Neural progenitor cell (in vitro differentiated cells): ENCODE data around the gene ACER3. TPM values are rescaled to one million over a fixed set of nuclear protein-coding genes. Genes with fewer than 3 reads are reported as not detected.

ENCODE experiments used
- DNase-seq: peaks from one replicate; pipeline ENCODE4 v3.0.0-alpha.2; 2016; ENCODE audit warnings: low spot score
- H2AFZ ChIP-seq: fragments of 200-600 bp; sonication (generic); replicated peaks from 2 replicates; pipeline ENCODE4 v1.6.1; 2016; ENCODE audit warnings: antibody characterized with exemption
- H3F3A ChIP-seq: fragments of 200-600 bp; sonication (generic); 2 replicates; pipeline ENCODE4 v1.6.1; 2016; ENCODE audit warnings: antibody characterized with exemption, low read depth
- H3K27ac ChIP-seq: fragments of 200-600 bp; sonication (generic); 2 replicates; pipeline ENCODE4 v1.5.1; 2016; ENCODE audit warnings: mild to moderate bottlenecking
- H3K27me3 ChIP-seq: fragments of 200-600 bp; sonication (generic); 2 replicates; pipeline ENCODE4 v1.6.1; 2016; ENCODE audit warnings: mild to moderate bottlenecking, moderate library complexity
- H3K36me3 ChIP-seq: fragments of 200-600 bp; sonication (generic); 2 replicates; pipeline ENCODE4 v1.5.1; 2016
- H3K4me1 ChIP-seq: fragments of 200-600 bp; sonication (generic); 2 replicates; pipeline ENCODE4 v1.6.1; 2016; ENCODE audit warnings: mixed run types
- H3K4me2 ChIP-seq: fragments of 200-600 bp; sonication (generic); 2 replicates; pipeline ENCODE4 v1.6.1; 2016
- H3K4me3 ChIP-seq: fragments of 200-600 bp; sonication (generic); 2 replicates; pipeline ENCODE4 v1.5.1; 2016
- H3K79me2 ChIP-seq: fragments of 200-600 bp; sonication (generic); 2 replicates; pipeline ENCODE4 v1.6.1; 2016; ENCODE audit warnings: low read depth
- H3K9ac ChIP-seq: fragments of 200-600 bp; sonication (generic); 2 replicates; pipeline ENCODE4 v1.6.1; 2016
- H3K9me3 ChIP-seq: fragments of 200-600 bp; sonication (generic); 2 replicates; pipeline ENCODE4 v1.5.1; 2016; ENCODE audit warnings: low read depth
- H4K20me1 ChIP-seq: fragments of 200-600 bp; sonication (generic); 2 replicates; pipeline ENCODE4 v1.6.1; 2016; ENCODE audit warnings: low read depth
- H3K27ac Mint-ChIP-seq: 3 replicates; pipeline ENCODE4 v1.8.0; 2021; ENCODE audit warnings: mixed read lengths
- H3K27me3 Mint-ChIP-seq: 2 replicates; pipeline ENCODE4 v1.8.0; 2022; ENCODE audit warnings: low read depth, mild to moderate bottlenecking, inconsistent platforms, moderate library complexity, mixed read lengths; ENCODE audit not compliant: insufficient read depth
- H3K36me3 Mint-ChIP-seq: 3 replicates; pipeline ENCODE4 v1.8.0; 2021; ENCODE audit warnings: mixed read lengths
- H3K4me1 Mint-ChIP-seq: 3 replicates; pipeline ENCODE4 v1.8.0; 2021; ENCODE audit warnings: mixed read lengths
- H3K4me3 Mint-ChIP-seq: 3 replicates; pipeline ENCODE4 v1.8.0; 2021; ENCODE audit warnings: mild to moderate bottlenecking, moderate library complexity, mixed read lengths
- H3K9me3 Mint-ChIP-seq: 3 replicates; pipeline ENCODE4 v1.8.0; 2020; ENCODE audit warnings: mixed read lengths
- CTCF ChIP-seq: fragments of 200-600 bp; sonication (generic); IDR thresholded peaks from 2 replicates; pipeline ENCODE4 v1.5.1; 2017; ENCODE audit warnings: antibody characterized with exemption, mild to moderate bottlenecking
- EZH2 ChIP-seq: fragments of 200-600 bp; sonication (generic); IDR thresholded peaks from 2 replicates; pipeline ENCODE4 v1.6.1; 2017; ENCODE audit warnings: antibody characterized with exemption, mild to moderate bottlenecking, moderate library complexity
- EZH2phosphoT487 ChIP-seq: fragments of 200-600 bp; sonication (generic); IDR thresholded peaks from 2 replicates; pipeline ENCODE4 v1.6.1; 2017; ENCODE audit warnings: antibody characterized with exemption
- total RNA-seq: library from RNA; depleted of rRNA; stranded (reverse); fragments of >200 nt; gene quantifications from 2 replicates; pipeline ENCODE4 v1.2.3, GENCODE V29; 2015; ENCODE audit warnings: low replicate concordance

ACER3 gene
- total RNA-seq, 1 donor from 2014 or later, result 18.9 TPM

GRCh38 chr11:76844511-76844910, 16.2 kb upstream of the ACER3 start:
- Histone ChIP-seq H3K79me2 (no peaks in the 10 kb centered on the region), H3K4me2 (no peak overlapping the region), H3K4me3 (no peak overlapping the region), H3K9me3 (no peaks in the 10 kb centered on the region), H3K27ac (no peak overlapping the region), H3K27me3 (no peaks in the 10 kb centered on the region), H2AFZ (no peak overlapping the region), H3K36me3 (no peaks in the 10 kb centered on the region), H3K4me1 (peaks cover 12% of the 10 kb centered on the region), H3F3A (peaks cover 12% of the 10 kb centered on the region), H4K20me1 (no peaks in the 10 kb centered on the region), H3K9ac (no peak overlapping the region)
- no peak for DNase-seq
- Mint-ChIP-seq H3K27ac (no peak overlapping the region), H3K36me3 (no peaks in the 10 kb centered on the region), H3K4me3 (no peak overlapping the region), H3K4me1 (peaks cover 3% of the 10 kb centered on the region), H3K9me3 (no peaks in the 10 kb centered on the region), H3K27me3 (peaks cover 2% of the 10 kb centered on the region)
- TF ChIP-seq EZH2 (no peak), CTCF (no peak), EZH2phosphoT487 (no peak)

GRCh38 chr11:76845069-76845468, 15.6 kb upstream of the ACER3 start:
- no peaks in the 10 kb centered on the region for H3K36me3 ChIP-seq

GRCh38 chr11:76846441-76846840, 14.3 kb upstream of the ACER3 start:
- Histone ChIP-seq H3K27ac (no peak overlapping the region), H3K79me2 (no peaks in the 10 kb centered on the region), H3K27me3 (no peaks in the 10 kb centered on the region), H3K36me3 (no peaks in the 10 kb centered on the region), H2AFZ (no peak overlapping the region), H3K9me3 (no peaks in the 10 kb centered on the region), H3K4me3 (no peak overlapping the region), H3K4me2 (no peak overlapping the region), H3K9ac (no peak overlapping the region), H4K20me1 (no peaks in the 10 kb centered on the region), H3K4me1 (peaks cover 12% of the 10 kb centered on the region), H3F3A (peaks cover 12% of the 10 kb centered on the region)
- H3K4me1 Mint-ChIP-seq, result peaks cover 3% of the 10 kb centered on the region
- H3K9me3 Mint-ChIP-seq, result no peaks in the 10 kb centered on the region
- H3K27ac Mint-ChIP-seq, result no peak overlapping the region
- no peak overlapping the region for H3K4me3 Mint-ChIP-seq
- peaks cover 2% of the 10 kb centered on the region for H3K27me3 Mint-ChIP-seq
- DNase-seq, result no peak
- H3K36me3 Mint-ChIP-seq, result no peaks in the 10 kb centered on the region
- TF ChIP-seq EZH2phosphoT487, result no peak
- TF ChIP-seq CTCF, result no peak
- no peak for TF ChIP-seq EZH2

More at GRCh38 chr11:76845069-76845468, 15.6 kb upstream of the ACER3 start:
- Histone ChIP-seq H3K27me3 (no peaks in the 10 kb centered on the region), H3K9me3 (no peaks in the 10 kb centered on the region), H3F3A (peaks cover 12% of the 10 kb centered on the region), H3K9ac (no peak overlapping the region), H3K4me3 (no peak overlapping the region), H4K20me1 (no peaks in the 10 kb centered on the region), H3K27ac (no peak overlapping the region), H3K79me2 (no peaks in the 10 kb centered on the region), H3K4me2 (no peak overlapping the region), H2AFZ (no peak overlapping the region), H3K4me1 (peaks cover 12% of the 10 kb centered on the region)
- Mint-ChIP-seq H3K27me3 (peaks cover 2% of the 10 kb centered on the region), H3K27ac (no peak overlapping the region), H3K36me3 (no peaks in the 10 kb centered on the region), H3K9me3 (no peaks in the 10 kb centered on the region), H3K4me1 (peaks cover 3% of the 10 kb centered on the region), H3K4me3 (no peak overlapping the region)
- no peak for DNase-seq
- TF ChIP-seq EZH2phosphoT487 (no peak), CTCF (no peak), EZH2 (no peak)
